GM23338 (cell line): ENCODE results near the gene PARD3.

ENCODE experiments used
- CTCF ChIP-seq, 2 experiments: fragments of 200-600 bp in 1 of 2; sonication (generic) in 1 of 2; conservative IDR thresholded peaks; 2 replicates each; pipeline versions ENCODE4 v1.5.1 to v1.6.1; 2016 to 2017; ENCODE audit warnings: antibody characterized with exemption in 2 of 2, low read depth in 2 of 2, mild to moderate bottlenecking in 2 of 2, moderate library complexity in 1 of 2
- EZH2 ChIP-seq: fragments of 200-600 bp; sonication (generic); IDR thresholded peaks from one replicate; pipeline ENCODE4 v1.8.0; 2017; ENCODE audit warnings: antibody characterized with exemption, mild to moderate bottlenecking, low read depth; ENCODE audit not compliant: unreplicated experiment
- EZH2phosphoT487 ChIP-seq: fragments of 200-600 bp; sonication (generic); IDR thresholded peaks from one replicate; pipeline ENCODE4 v1.8.1; 2018; ENCODE audit warnings: antibody characterized with exemption; ENCODE audit not compliant: unreplicated experiment
- POLR2AphosphoS5 ChIP-seq: IDR thresholded peaks from 2 replicates; pipeline ENCODE4 v1.6.1; 2016; ENCODE audit warnings: antibody characterized with exemption, low read depth
- REST ChIP-seq: IDR thresholded peaks from one replicate; pipeline ENCODE4 v1.6.1; 2018; ENCODE audit warnings: antibody characterized with exemption; ENCODE audit not compliant: unreplicated experiment

- TF ChIP-seq CTCF (conservative IDR thresholded peaks at IDR 0.05; ENCODE audit: low read depth in 2 of 2) (no peak), EZH2 (no peak), REST (no peak), POLR2AphosphoS5 (no peak), EZH2phosphoT487 (no peak)
Measured at GRCh38 chr10:34392641-34393170, 422.4 kb downstream of the PARD3 start.
